Choroid plexus epithelial cell (primary cell): ENCODE data around the gene BET1L.
"Not testable (repeated sequence)": the region's sequence is repeated elsewhere in the genome, so short reads cannot be mapped to it uniquely, and the experiment has no call there.

ENCODE experiments used
- DNase-seq: peaks from one replicate; pipeline ENCODE4 v3.0.0-alpha.2; 2010; ENCODE audit warnings: low read depth
- H3K4me3 ChIP-seq: 2 replicates; pipeline ENCODE4 v1.5.1; 2011; ENCODE audit warnings: low read depth, mild to moderate bottlenecking, control low read depth, low read length, moderate library complexity
- CTCF ChIP-seq: conservative IDR thresholded peaks from 2 replicates; pipeline ENCODE4 v1.5.1; 2011; ENCODE audit warnings: low read depth, mild to moderate bottlenecking, control low read depth, inconsistent platforms, low read length, moderate library complexity

Gene BET1L

DNA sequence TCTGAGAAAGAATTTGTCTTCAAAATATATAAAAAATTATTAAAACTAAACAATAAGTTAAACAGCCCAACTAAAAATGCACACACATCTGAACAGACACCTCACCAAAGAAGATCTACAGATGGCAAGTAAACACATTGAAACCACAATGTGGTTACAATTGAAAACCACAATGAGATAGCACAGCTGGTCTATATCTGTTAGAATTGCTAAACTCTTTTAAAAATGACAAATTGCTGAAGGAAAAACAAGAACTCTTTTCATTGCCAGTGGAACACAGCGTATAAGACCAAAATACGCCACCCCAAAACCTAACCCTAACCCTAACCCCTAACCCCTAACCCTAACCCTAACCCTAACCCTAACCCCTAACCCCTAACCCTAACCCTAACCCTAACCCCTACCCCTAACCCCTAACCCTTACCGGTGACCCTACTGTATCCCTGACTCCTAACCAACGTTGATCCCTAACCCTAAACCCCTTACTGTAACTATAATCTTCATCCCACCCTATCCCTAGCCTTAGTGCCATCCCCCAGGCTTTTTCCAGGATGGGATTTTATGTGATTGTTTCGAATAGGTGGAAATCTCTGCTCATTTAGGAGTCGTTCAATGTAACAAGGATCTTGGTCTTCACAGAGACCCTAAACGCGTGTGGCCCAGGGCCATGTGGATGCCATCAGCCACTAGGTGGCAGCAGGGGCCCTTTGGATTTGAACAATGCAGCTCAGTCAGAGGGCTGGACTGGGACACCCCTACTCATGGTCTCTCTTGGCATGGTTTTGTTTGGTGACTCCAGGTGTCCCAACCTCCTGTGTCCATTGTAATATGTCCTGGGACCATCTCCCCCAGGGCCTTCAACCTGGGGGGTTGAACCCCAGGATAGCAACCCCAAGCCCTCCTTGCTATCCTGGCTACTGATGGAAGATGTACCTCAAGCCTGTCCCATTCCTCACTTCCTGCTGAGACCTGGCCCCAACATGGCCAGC is 15.4 kb downstream of the BET1L start:
- DNase-seq, H3K4me3 ChIP-seq: not testable (repeated sequence)
- TF ChIP-seq CTCF: peak; percentile 48

DNA sequence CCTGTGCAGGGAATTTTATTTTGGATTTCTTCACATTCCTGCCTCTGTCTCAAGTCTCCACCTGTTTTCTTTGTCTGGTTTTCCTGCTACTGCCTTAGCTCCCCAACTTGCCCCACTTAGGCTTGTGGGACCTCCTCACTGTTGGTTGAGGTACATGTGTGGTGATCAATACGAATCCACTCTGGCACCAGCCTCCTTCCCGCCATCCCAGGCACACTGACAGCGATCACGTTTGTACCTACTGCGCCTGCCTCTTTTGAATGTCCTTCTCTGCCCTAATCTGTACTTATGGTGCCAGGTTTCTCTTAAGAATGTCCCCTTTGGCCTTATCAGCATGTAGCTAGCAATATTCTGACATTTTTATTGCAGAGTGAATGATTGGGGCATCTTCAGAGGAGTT is 16.7 kb downstream of the BET1L start:
- DNase-seq, H3K4me3 ChIP-seq: not testable (repeated sequence)

DNA sequence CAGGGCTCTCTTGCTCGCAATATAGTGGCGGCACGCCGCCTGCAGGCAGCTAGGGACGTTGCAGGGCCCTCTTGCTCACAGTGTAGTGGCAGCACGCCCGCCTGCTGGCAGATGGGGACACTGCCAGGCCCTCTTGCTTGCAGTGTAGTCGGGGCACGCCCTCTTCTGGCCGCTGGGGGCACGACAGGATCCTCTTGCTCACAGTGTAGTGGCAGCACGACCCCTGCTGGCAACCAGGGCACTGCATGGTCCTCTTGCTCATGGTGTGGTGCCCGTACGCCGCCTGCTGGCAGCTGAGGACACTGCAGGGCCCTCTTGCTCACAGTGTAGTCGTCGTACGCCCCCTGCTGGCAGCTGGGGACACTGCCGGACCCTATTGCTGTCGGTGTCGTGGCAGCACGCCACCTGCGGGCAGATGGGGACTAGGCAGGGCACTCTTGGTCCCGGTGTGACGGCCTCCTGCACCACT is 17.3 kb downstream of the BET1L start:
- DNase-seq: not testable (repeated sequence)

GRCh38 chr11:189200-189783 is 17.9 kb downstream of the BET1L start:
- DNase-seq, H3K4me3 ChIP-seq: not testable (repeated sequence)

More for the DNA sequence above, 17.3 kb downstream of the BET1L start:
- H3K4me3 ChIP-seq: not testable (repeated sequence)

- DNase-seq, H3K4me3 ChIP-seq: not testable (repeated sequence)
Measured at GRCh38 chr11:180242-180641, 27.0 kb downstream of the BET1L start.
